Epithelial cell of proximal tubule (primary cell): ENCODE data around the gene NAT10. TPM values are rescaled to one million over a fixed set of nuclear protein-coding genes. Genes with fewer than 3 reads are reported as not detected.
A peak's percentile ranks its signal among the peaks of the same experiment; 100 is the strongest.

Source experiments
- DNase-seq: peaks from one replicate; pipeline ENCODE4 v3.0.0-alpha.2; 2011; ENCODE audit warnings: low read depth
- H3K4me3 ChIP-seq: 2 replicates; pipeline ENCODE4 v1.5.1; 2011; ENCODE audit warnings: low read depth, mild to moderate bottlenecking, low read length
- CTCF ChIP-seq: conservative IDR thresholded peaks from 2 replicates; pipeline ENCODE4 v1.5.1; 2012; ENCODE audit warnings: low read depth, mild to moderate bottlenecking, low read length
- total RNA-seq: library from RNA; depleted of rRNA; stranded (reverse); fragments of >200 nt; gene quantifications from 2 replicates; pipeline ENCODE4 v1.2.3, GENCODE V29; 2015

Gene NAT10
- total RNA-seq, 1 donor from 2014 or later, result 19.8 TPM

DNA sequence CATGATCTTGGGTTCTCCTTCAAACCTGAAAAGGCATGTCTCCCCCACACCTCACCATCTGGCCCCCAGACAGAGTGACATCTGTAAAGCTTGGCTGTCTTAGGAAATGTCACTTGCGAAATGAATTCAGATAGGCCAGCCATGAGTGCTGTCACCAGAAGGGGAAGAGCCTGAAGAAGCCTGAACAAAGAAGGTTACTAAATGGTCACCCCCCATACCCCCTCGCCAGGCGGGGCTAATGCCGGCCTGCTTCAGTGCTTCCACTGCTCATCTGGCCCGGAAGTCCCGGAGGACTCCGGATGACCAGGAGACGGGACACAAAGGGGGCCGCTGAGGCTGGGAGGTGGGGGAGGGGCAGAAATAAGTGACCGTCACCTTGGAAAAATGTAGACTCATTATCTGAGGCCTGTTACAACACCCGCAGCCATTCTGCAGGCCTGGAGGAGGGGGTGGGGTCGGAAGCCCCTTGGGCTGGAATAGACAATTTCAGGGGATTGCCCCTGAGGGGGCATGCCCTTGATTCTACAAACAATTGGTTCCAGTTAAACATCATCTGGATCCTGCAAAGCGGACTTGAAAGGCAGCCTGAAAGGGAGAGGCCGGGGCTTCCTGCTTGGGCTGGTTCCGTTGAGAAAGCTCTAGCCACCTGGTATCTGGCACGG is 43.2 kb downstream of the NAT10 start:
- DNase-seq, result no peak
- no peak overlapping the region for H3K4me3 ChIP-seq
- no peak for TF ChIP-seq CTCF

DNA sequence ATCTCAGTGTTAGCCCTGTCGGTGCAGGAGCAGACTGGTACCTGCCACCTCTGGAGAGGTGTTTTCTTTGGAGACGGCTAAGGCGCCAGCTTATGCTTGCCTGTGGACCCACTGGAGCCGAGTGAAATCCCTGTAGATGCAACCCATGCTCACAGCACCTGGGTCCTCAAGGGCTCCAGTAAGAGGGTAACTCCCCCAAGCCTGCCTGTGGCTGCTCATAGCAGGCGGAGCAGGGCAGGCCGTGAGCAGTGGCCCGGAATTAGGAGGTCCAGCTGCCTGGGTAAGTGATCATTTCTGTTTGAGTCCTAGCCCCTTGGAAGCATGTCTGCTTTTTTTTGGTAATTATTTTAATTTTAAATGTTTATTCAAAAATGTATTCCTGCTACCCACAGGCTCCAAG is 43.8 kb downstream of the NAT10 start:
- no peak for DNase-seq
- TF ChIP-seq CTCF, result no peak
- no peak overlapping the region for H3K4me3 ChIP-seq

DNA sequence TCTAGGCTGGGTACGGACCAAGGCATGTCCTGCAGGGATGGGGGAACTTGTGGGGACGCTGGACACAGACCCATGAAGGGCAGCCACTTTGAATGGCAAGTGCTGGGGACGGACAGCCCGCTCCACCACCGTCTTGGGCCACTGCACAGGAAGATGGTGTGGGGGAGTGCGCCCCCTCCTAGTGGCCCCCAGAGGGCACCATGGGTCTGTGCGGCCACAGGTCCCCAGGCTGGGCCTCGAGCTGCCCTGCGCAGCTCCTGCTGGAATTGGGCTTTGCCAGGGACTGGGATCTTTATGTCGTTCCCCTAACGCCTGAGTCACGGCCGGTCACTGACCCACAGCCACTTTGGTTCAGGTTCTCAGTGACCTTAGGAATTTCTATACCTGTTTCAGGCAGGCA is 44.4 kb downstream of the NAT10 start:
- peak; percentile 44 for TF ChIP-seq CTCF
- DNase-seq, result no peak
- H3K4me3 ChIP-seq, result no peak overlapping the region

GRCh38 chr11:34150494-34151151 is 45.2 kb downstream of the NAT10 start:
- TF ChIP-seq CTCF, result no peak
- no peak for DNase-seq
- H3K4me3 ChIP-seq, result no peak overlapping the region

GRCh38 chr11:34151166-34151565 is 45.7 kb downstream of the NAT10 start:
- no peak overlapping the region for H3K4me3 ChIP-seq
- DNase-seq, result no peak
- no peak for TF ChIP-seq CTCF

- no peak overlapping the region for H3K4me3 ChIP-seq
- DNase-seq, result no peak
- no peak for TF ChIP-seq CTCF
Observed at GRCh38 chr11:34151916-34152845, 46.8 kb downstream of the NAT10 start.
